ENCODE measurements around the gene CAMK1D. TPM values are rescaled to one million over a fixed set of nuclear protein-coding genes. Genes with fewer than 3 reads are reported as not detected.

CAMK1D gene
- total and polyA plus RNA-seq, 10 of the 15 experiments (the other 5 are each of a cell fraction or from before 2014, with no cell fraction given), result 2.1 to 35.5 (median 14.7) TPM

GRCh38 chr10:12826800-12827372 lies 477.5 kb downstream of the CAMK1D start:
- Histone ChIP-seq H2AFZ (ENCODE audit: control insufficient read depth, low read depth, low read length) (no peak overlapping the region), H3K4me2 (ENCODE audit: control insufficient read depth, insufficient read depth) (no peak overlapping the region), H3K79me2 (ENCODE audit: control insufficient read depth, insufficient read depth, low read length) (no peaks in the 10 kb centered on the region), H3K4me3 (no peak overlapping the region), H3K27ac (ENCODE audit: control insufficient read depth, insufficient read depth) (no peak overlapping the region), H3K27me3 (replicated peaks in 1 of 2; ENCODE audit: control insufficient read depth in 2 of 2, insufficient read depth in 2 of 2, low read length in 1 of 2) (no peaks in the 10 kb centered on the region), H3K9ac (ENCODE audit: control insufficient read depth, insufficient read depth, low read length) (no peak overlapping the region), H4K20me1 (ENCODE audit: control insufficient read depth, insufficient read depth) (no peaks in the 10 kb centered on the region), H3K36me3 (ENCODE audit: control insufficient read depth in 2 of 2, insufficient read depth in 2 of 2, low read length in 1 of 2) (no peaks in the 10 kb centered on the region; a peak in 1 of 4 replicates), H3K9me3 (replicated peaks; ENCODE audit: control insufficient read depth, insufficient read depth, low read length) (no peaks in the 10 kb centered on the region), H3K4me1 (ENCODE audit: control insufficient read depth, insufficient read depth, low read length) (no peaks in the 10 kb centered on the region)
- BruUV-seq (replicated peaks), result no TSS peak
- no peak for FAIRE-seq
- in situ Hi-C loops (cut with MboI) (no loop called here), intact Hi-C loops (cut with micrococcal nuclease; ENCODE audit: unreplicated experiment) (no loop called here)
- no peak for ATAC-seq
- no peak for DNase-seq (ENCODE audit: low read depth, low spot score)
- ChIA-PET RAD21 (ENCODE audit: unreplicated experiment) (no interaction called here), SMC1A (ENCODE audit: uncharacterized antibody, unreplicated experiment) (no interaction called here), POLR2A (no interaction called here), CTCF (no interaction called here)
- WGBS (ENCODE audit: insufficient coverage, insufficient replicate concordance, low lambda C conversion rate, missing lambda C conversion rate), result 83% methylated on average over 6 of the region's 6 CpGs
- TF ChIP-seq JUNB (IDR thresholded peaks at IDR 0.05), result no peak
- no peak for TF ChIP-seq TARDBP (IDR thresholded peaks at IDR 0.05; ENCODE audit: borderline replicate concordance)
- TF ChIP-seq CREB1 (IDR thresholded peaks at IDR 0.05; ENCODE audit: low read depth), result no peak
- no peak for TF ChIP-seq SIN3A (IDR thresholded peaks at IDR 0.05; ENCODE audit: low read depth, low read length)

- no peak for TF ChIP-seq GATAD2B (conservative IDR thresholded peaks at IDR 0.05; ENCODE audit: low read depth)
- Histone ChIP-seq H3K27ac (ENCODE audit: control insufficient read depth, insufficient read depth) (no peak overlapping the region), H3K4me3 (no peak overlapping the region), H4K20me1 (ENCODE audit: control insufficient read depth, insufficient read depth) (no peaks in the 10 kb centered on the region), H3K27me3 (replicated peaks in 1 of 2; ENCODE audit: control insufficient read depth in 2 of 2, insufficient read depth in 2 of 2, low read length in 1 of 2) (no peaks in the 10 kb centered on the region), H3K9me3 (replicated peaks; ENCODE audit: control insufficient read depth, insufficient read depth, low read length) (no peaks in the 10 kb centered on the region), H3K4me2 (ENCODE audit: control insufficient read depth, insufficient read depth) (no peak overlapping the region), H3K79me2 (ENCODE audit: control insufficient read depth, insufficient read depth, low read length) (no peaks in the 10 kb centered on the region), H2AFZ (ENCODE audit: control insufficient read depth, low read depth, low read length) (no peak overlapping the region), H3K36me3 (ENCODE audit: control insufficient read depth in 2 of 2, insufficient read depth in 2 of 2, low read length in 1 of 2) (no peaks in the 10 kb centered on the region; a peak in 1 of 4 replicates), H3K4me1 (ENCODE audit: control insufficient read depth, insufficient read depth, low read length) (no peaks in the 10 kb centered on the region), H3K9ac (ENCODE audit: control insufficient read depth, insufficient read depth, low read length) (no peak overlapping the region)
- WGBS (ENCODE audit: insufficient coverage, insufficient replicate concordance, low lambda C conversion rate, missing lambda C conversion rate), result 86% methylated on average over 14 of the region's 16 CpGs
- BruUV-seq (replicated peaks), result no TSS peak
- FAIRE-seq, result no peak
- in situ Hi-C loops (cut with MboI), result no loop called here
- ChIA-PET CTCF (no interaction called here), POLR2A (no interaction called here), SMC1A (ENCODE audit: uncharacterized antibody, unreplicated experiment) (no interaction called here), RAD21 (ENCODE audit: unreplicated experiment) (no interaction called here)
- no peak for DNase-seq (ENCODE audit: low read depth, low spot score)
- intact Hi-C loops (cut with micrococcal nuclease; ENCODE audit: unreplicated experiment), result no loop called here
- no peak for ATAC-seq
Observed at GRCh38 chr10:12828736-12829135, 479.4 kb downstream of the CAMK1D start.

Data from GM12878 (cell line).